GM12874 (cell line): Measurements from ENCODE around the gene GAMT.

Source experiments
- TF ChIP-seq, protein P1 (sequence below): IDR thresholded peaks from 2 replicates; pipeline ENCODE4 v1.5.1; 2011; ENCODE audit warnings: low read depth, mild to moderate bottlenecking, control low read depth, low read length, moderate library complexity; ENCODE audit not compliant: insufficient read depth

Gene GAMT

DNA sequence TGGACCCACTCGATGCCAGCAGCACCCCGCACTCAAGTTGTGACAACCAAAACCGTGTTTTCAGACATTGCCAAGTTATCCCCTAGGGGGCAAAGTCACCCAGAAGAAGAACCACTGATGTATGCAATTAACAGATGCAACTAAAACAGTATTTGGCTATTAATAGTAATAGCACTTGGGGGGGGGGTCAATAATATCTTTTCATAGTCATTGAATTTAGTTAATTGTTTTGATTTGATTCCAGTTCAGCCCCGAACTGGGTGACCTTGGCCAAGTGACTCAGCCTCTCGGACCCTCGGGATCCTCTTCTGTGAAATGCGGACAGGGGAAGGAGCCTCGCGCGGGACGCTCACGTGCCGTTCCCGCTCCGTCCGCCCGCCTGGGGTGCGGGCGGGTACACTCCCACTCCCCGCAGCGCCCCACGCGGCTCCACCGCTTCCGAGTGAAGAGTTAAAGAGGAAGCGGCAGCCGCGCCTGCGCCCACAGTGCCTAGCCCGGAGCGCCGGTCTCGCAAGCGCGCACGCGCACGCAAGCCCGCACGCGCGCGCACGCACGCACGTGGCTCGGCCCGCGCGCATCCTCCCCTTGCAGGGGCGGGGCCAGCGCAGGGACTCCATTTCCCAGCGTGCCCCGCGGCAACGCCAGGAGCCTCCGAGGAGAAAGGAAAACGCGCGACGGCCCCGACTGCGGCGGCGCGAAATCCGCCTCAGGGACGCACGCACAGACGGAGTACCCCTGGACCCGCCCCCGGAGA is 5.6 kb upstream of the GAMT start:
- TF ChIP-seq, protein P1, sequence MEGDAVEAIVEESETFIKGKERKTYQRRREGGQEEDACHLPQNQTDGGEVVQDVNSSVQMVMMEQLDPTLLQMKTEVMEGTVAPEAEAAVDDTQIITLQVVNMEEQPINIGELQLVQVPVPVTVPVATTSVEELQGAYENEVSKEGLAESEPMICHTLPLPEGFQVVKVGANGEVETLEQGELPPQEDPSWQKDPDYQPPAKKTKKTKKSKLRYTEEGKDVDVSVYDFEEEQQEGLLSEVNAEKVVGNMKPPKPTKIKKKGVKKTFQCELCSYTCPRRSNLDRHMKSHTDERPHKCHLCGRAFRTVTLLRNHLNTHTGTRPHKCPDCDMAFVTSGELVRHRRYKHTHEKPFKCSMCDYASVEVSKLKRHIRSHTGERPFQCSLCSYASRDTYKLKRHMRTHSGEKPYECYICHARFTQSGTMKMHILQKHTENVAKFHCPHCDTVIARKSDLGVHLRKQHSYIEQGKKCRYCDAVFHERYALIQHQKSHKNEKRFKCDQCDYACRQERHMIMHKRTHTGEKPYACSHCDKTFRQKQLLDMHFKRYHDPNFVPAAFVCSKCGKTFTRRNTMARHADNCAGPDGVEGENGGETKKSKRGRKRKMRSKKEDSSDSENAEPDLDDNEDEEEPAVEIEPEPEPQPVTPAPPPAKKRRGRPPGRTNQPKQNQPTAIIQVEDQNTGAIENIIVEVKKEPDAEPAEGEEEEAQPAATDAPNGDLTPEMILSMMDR: peak; percentile 37

DNA sequence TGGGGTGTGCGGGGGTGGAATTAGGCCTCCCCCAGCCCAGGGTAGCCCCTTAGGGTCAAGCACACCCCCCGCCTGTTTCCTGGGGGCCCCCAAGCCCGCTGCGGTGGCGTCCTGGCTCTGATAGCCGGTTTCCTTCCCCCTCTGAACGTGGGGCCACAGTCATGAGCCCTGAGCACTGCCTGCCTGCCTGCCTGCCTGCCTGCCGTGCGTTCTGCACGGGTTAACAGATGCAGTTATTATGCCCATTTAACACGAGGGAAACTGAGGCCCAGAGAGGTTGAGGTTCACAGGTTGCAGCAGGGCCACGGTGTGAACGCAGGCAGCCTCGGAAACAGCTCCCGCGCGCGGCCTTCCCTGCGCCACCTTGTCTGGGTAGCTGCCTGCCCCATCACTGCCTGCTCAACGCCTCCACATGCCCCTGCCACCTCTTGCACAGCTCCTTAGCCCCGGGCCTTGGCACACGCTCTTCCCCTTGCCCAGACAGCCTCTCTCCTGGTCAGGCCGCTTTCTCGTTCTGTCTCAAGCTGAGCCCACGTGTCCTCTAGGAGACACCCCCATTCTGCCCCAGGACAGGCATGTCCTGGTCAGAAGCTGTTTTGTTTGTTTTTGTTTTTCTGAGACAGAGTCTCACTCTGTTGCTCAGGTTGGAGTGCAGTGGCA is 1.2 kb upstream of the GAMT start:
- TF ChIP-seq, protein P1: no peak

DNA sequence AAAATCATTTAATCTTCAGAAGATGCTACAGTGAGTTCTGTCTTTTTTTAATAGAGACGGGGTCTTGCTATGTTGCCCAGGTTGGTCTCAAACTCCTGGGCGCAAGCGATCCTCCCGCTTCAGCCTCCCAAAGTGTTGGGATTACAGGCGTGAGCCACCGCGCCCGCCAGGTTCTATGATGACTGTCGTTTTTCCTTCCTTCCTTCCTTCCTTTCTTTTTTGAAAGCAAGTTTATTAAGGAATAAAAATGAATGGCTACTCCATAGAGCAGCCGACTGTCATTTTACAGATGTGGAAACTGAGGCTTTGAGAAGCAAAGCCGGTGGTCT is 511 bp upstream of the GAMT start:
- TF ChIP-seq, protein P1: no peak

DNA sequence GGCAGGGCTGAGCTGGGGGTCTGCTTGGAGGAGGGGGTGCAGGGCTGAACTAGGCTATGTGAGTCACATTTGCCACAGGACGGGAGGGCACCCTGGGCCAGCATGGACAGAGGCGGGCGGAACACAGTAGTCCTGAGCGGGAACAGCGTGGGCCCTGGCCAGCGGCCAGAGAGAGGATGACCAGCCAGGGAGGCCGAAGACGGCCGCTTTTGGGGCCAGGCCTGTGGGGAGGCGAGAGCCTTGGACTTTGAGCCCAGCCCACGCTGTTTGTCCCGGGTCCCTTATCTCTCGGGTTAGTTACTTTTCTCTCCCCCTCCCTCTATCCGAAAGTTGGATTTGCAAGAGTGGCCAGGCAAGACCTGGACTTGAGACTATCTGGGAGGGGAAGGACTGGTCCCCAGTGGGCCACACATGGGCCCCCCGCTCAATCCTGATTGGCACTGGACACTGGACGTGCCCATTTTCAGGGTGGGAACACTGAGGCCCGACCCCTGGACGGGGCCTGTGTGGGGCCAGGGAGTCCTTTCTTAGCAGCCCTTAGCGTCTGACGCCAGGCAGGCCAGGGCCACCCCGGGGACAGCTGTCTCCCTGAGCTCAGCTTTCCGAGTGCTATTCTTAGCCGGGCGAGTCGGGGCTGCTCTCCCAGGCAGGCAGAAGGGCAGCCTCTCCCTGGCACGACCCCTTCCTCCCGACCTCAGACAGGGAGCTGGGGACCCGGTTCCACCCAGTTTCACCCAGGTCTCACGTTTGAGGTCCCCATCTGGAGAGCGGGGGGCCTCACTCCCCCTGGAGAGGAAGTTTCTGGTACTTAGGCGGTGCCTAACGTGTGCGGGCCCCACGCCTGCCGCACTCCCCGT is 833 bp downstream of the GAMT start:
- TF ChIP-seq, protein P1: no peak

DNA sequence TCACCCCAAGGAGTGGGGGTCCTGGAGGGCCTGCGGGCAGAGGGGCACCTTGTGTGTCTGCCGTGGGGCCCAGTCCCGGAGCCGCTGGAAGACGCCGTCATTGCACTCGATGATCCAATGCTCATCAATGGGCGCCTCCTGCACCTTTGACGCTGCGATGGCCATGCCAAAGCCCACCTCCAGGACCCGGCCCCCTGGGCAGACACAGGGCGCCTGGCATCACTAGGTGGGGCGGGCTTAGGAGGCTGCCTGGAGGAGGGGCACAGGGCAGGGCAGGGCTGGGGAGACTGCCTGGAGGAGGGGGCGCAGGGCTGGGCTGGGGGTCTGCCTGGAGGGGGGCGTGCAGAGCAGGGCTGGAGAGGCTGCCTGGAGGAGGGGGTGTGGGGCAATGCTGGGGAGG is 1.6 kb downstream of the GAMT start:
- TF ChIP-seq, protein P1: no peak

DNA sequence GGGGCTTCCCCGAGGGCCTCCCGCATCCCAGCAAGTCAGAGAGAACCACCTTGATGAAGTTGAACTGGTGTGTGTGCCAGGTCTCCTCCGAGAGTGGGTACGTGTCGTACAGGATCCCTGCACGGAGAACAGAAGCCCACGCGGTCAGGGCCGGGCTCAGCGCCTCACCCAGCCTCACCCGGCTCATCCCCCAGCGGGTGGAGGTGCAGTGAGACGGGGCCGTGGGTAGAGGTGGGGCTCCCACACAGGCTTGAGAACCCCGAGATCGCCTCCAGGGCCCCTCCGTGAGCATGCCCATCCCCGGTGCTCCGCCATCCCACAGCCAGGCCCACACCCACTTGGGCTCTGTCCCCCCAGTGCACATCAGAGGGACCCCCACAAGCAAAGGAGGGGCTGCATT is 2.3 kb downstream of the GAMT start:
- TF ChIP-seq, protein P1: no peak

DNA sequence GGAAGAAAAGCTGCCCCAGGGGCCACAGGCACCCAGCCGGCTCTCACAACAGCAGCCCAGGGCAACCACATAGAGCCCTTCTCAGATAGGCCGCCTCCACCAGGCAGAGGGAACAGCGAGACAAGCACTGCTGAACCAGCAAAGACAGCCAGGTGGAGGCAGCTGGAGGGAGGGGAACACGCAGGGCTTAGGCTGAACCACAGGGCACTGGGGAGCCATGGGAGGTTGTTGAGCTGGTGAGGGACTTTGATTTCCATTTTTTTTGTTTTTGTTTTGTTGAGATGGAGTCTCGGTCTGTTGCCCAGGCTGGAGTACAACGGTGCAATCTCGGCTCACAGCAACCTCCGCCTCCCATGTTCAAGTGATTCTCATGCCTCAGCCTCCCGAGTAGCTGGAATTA is 3.5 kb downstream of the GAMT start:
- TF ChIP-seq, protein P1: no peak
